K562 (cell line): Measurements from ENCODE around the gene TSEN34. TPM values are rescaled to one million over a fixed set of nuclear protein-coding genes. Genes with fewer than 3 reads are reported as not detected.

ENCODE experiments used
- ATF1 ChIP-seq, 2 experiments: fragments of 450-650 bp in 1 of 2; IDR thresholded peaks; 2 replicates each; pipeline ENCODE4 v1.6.1; 2016; ENCODE audit warnings: missing compliant biosample characterization in 1 of 2, missing genetic modification characterization in 1 of 2
- DMBX1 ChIP-seq: fragments of 250-450 bp; sonication (Bioruptor Pico); IDR thresholded peaks from 2 replicates; pipeline ENCODE4 v1.8.0; 2022; ENCODE audit warnings: inconsistent platforms, mild to moderate bottlenecking, moderate library complexity, borderline replicate concordance
- ERF ChIP-seq: fragments of 450-650 bp; formaldehyde crosslinking; IDR thresholded peaks from 2 replicates; pipeline ENCODE4 v1.4.0; 2020; ENCODE audit warnings: mild to moderate bottlenecking, mixed read lengths
- HEY1 ChIP-seq: fragments of 250-450 bp; sonication (Bioruptor Pico); IDR thresholded peaks from 2 replicates; pipeline ENCODE4 v1.5.0; 2020; ENCODE audit warnings: mild to moderate bottlenecking, moderate library complexity, borderline replicate concordance
- HSF4 ChIP-seq: fragments of 250-450 bp; sonication (Bioruptor Pico); IDR thresholded peaks from 2 replicates; pipeline ENCODE4 v2.1.2; 2022; ENCODE audit warnings: mild to moderate bottlenecking, moderate library complexity, borderline replicate concordance
- KDM2B ChIP-seq: fragments of 250-450 bp; sonication (Bioruptor Pico); IDR thresholded peaks from 2 replicates; pipeline ENCODE4 v1.8.0; 2021; ENCODE audit warnings: mild to moderate bottlenecking, moderate library complexity
- MAZ ChIP-seq, 2 experiments: fragments of 450-650 bp in 1 of 2; sonication (generic) in 1 of 2; formaldehyde crosslinking; IDR thresholded peaks in 1 of 2; conservative IDR thresholded peaks in 1 of 2; 2 replicates each; pipeline versions ENCODE4 v1.4.0 to v1.5.0; 2020; ENCODE audit warnings: mild to moderate bottlenecking in 1 of 2, missing genetic modification reagents in 1 of 2
- MECOM ChIP-seq: fragments of 250-450 bp; sonication (Bioruptor Pico); IDR thresholded peaks from 2 replicates; pipeline ENCODE4 v1.8.0; 2022; ENCODE audit warnings: inconsistent platforms
- NR3C1 ChIP-seq: sonication (generic); formaldehyde crosslinking; IDR thresholded peaks from 2 replicates; pipeline ENCODE4 v1.8.1; 2022; ENCODE audit warnings: missing genetic modification reagents
- PTRF ChIP-seq: fragments of 450-650 bp; IDR thresholded peaks from 2 replicates; pipeline ENCODE4 v1.6.1; 2016; ENCODE audit warnings: mild to moderate bottlenecking, missing genetic modification characterization, missing compliant biosample characterization
- RAD21 ChIP-seq, 2 experiments: fragments of 250-450 bp in 1 of 2; fragments of 450-650 bp in 1 of 2; sonication (Bioruptor Pico) in 1 of 2; formaldehyde crosslinking in 1 of 2; IDR thresholded peaks in 1 of 2; conservative IDR thresholded peaks in 1 of 2; 2 replicates each; pipeline versions ENCODE4 v1.4.0 to v1.8.0; 2020 to 2022; ENCODE audit warnings: mild to moderate bottlenecking in 2 of 2, moderate library complexity in 1 of 2
- SRSF7 ChIP-seq: fragments of 200-400 bp; formaldehyde crosslinking; optimal IDR thresholded peaks from 2 replicates; pipeline ENCODE3; 2017; ENCODE audit warnings: mild to moderate bottlenecking, low read depth, low read length
- TEAD2 ChIP-seq: fragments of 450-650 bp; IDR thresholded peaks from 2 replicates; pipeline ENCODE4 v1.6.1; 2016; ENCODE audit warnings: missing genetic modification characterization, control low read depth, missing compliant biosample characterization
- YBX1 ChIP-seq: fragments of 450-650 bp; IDR thresholded peaks from 2 replicates; pipeline ENCODE4 v1.7.1; 2016; ENCODE audit warnings: mild to moderate bottlenecking
- ZNF232 ChIP-seq: sonication (generic); formaldehyde crosslinking; IDR thresholded peaks from 2 replicates; pipeline ENCODE4 v1.8.0; 2022; ENCODE audit warnings: mild to moderate bottlenecking, missing genetic modification reagents
- ZNF384 ChIP-seq: IDR thresholded peaks from 2 replicates; pipeline ENCODE4 v1.6.1; 2012; ENCODE audit warnings: low read depth, low read length, improper control_type of control experiment
- polyA plus RNA-seq, 8 experiments: library from polyadenylated mRNA; depleted of rRNA in 4 of 8; stranded (reverse) in 5 of 8; unstranded in 3 of 8; fragments of >200 nt; fragmentation: Nextera tagmentation in 2 of 8; fragmentation: Illumina TruSeq in 1 of 8; extraction: Ambion mirVana in 2 of 8; extraction: Trizol in 1 of 8; gene quantifications; 2 replicates each; pipeline versions ENCODE4 v1.2.1 to v1.2.3, GENCODE V29; 2011 to 2014; ENCODE audit warnings: inconsistent platforms in 1 of 8, missing spikeins in 1 of 8
- total RNA-seq, 7 experiments: library from RNA; depleted of rRNA in 6 of 7; stranded (reverse); fragments of >200 nt in 6 of 7; fragmentation: Illumina TruSeq in 2 of 7; extraction: Trizol in 2 of 7; gene quantifications; 2 replicates each; pipeline versions ENCODE4 v1.2.1 to v1.2.3, GENCODE V29; 2011 to 2021; ENCODE audit warnings: low replicate concordance in 1 of 7
- TF ChIP-seq, protein P1 (sequence below): sonication (generic); formaldehyde crosslinking; IDR thresholded peaks from 2 replicates; pipeline ENCODE4 v1.8.0; 2023; ENCODE audit warnings: missing genetic modification reagents, mild to moderate bottlenecking, borderline replicate concordance
- TF ChIP-seq, protein P2 (sequence below): fragments of 450-650 bp; formaldehyde crosslinking; IDR thresholded peaks from 2 replicates; pipeline ENCODE4 v1.4.0; 2020; ENCODE audit warnings: mild to moderate bottlenecking, moderate library complexity
- TF ChIP-seq, protein P3 (sequence below): fragments of 200-800 bp; sonication (Bioruptor generic); IDR thresholded peaks from 2 replicates; pipeline ENCODE4 v1.6.1; 2017; ENCODE audit warnings: missing genetic modification characterization, missing compliant biosample characterization

The TSEN34 gene
- total and polyA plus RNA-seq, 9 of the 15 experiments (the other 6 are each of a cell fraction or from before 2014, with no cell fraction given), result 3.1 to 57.6 (median 29.5) TPM

DNA sequence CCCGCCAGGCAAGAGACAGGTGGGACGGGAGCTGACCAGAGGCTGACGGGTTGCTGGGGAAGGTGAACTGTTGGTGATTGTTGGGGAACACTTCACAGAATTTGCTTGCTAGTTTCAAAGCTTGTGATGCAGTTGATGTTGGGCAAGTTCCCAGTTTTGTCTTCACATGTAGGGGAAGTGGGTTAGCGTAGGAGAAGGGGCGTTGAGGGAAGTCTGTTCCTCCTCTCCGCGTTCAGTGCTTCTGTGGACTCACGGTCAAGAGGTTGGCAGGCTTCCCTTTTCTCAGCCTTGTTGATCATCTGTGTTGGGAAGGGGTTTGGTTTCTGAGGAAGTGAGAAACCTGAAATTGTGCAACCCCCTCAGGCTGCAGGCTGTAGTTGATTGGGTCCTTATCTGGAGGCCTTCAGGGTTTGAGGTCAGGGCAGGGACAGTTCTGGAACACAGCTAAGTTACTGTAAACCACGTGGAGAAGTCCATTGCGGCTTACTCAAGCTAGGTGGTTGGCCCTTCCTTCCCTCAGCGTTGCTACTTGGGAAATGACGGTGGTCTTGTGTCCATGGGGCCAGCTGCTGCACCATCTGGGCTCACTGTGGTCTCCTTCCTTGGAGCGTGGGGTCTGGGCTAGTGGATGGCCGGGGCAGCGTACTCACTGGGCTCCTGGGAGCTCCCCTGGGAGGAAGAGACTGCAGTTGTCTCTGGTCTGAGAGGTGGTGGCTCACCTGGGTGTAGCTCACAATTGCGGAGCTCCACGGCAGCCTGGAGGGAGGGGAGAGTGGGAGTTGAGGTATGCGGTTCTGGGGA is 17.1 kb downstream of the TSEN34 start (continued):
- TF ChIP-seq HEY1 (CRISPR knock-in tag) (peak; percentile 25; the same call in 1 of the 2 replicates), MAZ (CRISPR knock-in tag; conservative IDR thresholded peaks at IDR 0.05 in 1 of 2, IDR thresholded peaks at IDR 0.05 in 1 of 2) (peak; percentile 50 to 65; a peak in 1 of 4 replicates), ATF1 (CRISPR knock-in tag; IDR thresholded peaks at IDR 0.05) (no peak), ATF1 (tag; IDR thresholded peaks at IDR 0.05) (peak; percentile 69), KDM2B (CRISPR knock-in tag) (no peak), RAD21 (CRISPR knock-in tag; conservative IDR thresholded peaks at IDR 0.05 in 1 of 2, IDR thresholded peaks at IDR 0.05 in 1 of 2) (0 out of 4 replicates have a peak, but pooled peaks have one; percentile 1 to 5), TEAD2 (tag) (peak; percentile 57), ERF (CRISPR knock-in tag) (peak; percentile 88), ZNF232 (CRISPR knock-in tag) (no peak), HSF4 (CRISPR knock-in tag) (no peak), ZNF384 (no peak), YBX1 (no peak), PTRF (tag) (no peak), MECOM (CRISPR knock-in tag) (no peak), SRSF7 (no peak), DMBX1 (CRISPR knock-in tag) (0 out of 2 replicates have a peak, but pooled peaks have one; percentile 42), NR3C1 (no peak)
- TF ChIP-seq, protein P1, sequence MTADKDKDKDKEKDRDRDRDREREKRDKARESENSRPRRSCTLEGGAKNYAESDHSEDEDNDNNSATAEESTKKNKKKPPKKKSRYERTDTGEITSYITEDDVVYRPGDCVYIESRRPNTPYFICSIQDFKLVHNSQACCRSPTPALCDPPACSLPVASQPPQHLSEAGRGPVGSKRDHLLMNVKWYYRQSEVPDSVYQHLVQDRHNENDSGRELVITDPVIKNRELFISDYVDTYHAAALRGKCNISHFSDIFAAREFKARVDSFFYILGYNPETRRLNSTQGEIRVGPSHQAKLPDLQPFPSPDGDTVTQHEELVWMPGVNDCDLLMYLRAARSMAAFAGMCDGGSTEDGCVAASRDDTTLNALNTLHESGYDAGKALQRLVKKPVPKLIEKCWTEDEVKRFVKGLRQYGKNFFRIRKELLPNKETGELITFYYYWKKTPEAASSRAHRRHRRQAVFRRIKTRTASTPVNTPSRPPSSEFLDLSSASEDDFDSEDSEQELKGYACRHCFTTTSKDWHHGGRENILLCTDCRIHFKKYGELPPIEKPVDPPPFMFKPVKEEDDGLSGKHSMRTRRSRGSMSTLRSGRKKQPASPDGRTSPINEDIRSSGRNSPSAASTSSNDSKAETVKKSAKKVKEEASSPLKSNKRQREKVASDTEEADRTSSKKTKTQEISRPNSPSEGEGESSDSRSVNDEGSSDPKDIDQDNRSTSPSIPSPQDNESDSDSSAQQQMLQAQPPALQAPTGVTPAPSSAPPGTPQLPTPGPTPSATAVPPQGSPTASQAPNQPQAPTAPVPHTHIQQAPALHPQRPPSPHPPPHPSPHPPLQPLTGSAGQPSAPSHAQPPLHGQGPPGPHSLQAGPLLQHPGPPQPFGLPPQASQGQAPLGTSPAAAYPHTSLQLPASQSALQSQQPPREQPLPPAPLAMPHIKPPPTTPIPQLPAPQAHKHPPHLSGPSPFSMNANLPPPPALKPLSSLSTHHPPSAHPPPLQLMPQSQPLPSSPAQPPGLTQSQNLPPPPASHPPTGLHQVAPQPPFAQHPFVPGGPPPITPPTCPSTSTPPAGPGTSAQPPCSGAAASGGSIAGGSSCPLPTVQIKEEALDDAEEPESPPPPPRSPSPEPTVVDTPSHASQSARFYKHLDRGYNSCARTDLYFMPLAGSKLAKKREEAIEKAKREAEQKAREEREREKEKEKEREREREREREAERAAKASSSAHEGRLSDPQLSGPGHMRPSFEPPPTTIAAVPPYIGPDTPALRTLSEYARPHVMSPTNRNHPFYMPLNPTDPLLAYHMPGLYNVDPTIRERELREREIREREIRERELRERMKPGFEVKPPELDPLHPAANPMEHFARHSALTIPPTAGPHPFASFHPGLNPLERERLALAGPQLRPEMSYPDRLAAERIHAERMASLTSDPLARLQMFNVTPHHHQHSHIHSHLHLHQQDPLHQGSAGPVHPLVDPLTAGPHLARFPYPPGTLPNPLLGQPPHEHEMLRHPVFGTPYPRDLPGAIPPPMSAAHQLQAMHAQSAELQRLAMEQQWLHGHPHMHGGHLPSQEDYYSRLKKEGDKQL (CRISPR knock-in tag), result no peak
- TF ChIP-seq, protein P2, sequence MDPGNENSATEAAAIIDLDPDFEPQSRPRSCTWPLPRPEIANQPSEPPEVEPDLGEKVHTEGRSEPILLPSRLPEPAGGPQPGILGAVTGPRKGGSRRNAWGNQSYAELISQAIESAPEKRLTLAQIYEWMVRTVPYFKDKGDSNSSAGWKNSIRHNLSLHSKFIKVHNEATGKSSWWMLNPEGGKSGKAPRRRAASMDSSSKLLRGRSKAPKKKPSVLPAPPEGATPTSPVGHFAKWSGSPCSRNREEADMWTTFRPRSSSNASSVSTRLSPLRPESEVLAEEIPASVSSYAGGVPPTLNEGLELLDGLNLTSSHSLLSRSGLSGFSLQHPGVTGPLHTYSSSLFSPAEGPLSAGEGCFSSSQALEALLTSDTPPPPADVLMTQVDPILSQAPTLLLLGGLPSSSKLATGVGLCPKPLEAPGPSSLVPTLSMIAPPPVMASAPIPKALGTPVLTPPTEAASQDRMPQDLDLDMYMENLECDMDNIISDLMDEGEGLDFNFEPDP (CRISPR knock-in tag), result peak; percentile 48; the same call in 1 of the 2 replicates
- TF ChIP-seq, protein P3, sequence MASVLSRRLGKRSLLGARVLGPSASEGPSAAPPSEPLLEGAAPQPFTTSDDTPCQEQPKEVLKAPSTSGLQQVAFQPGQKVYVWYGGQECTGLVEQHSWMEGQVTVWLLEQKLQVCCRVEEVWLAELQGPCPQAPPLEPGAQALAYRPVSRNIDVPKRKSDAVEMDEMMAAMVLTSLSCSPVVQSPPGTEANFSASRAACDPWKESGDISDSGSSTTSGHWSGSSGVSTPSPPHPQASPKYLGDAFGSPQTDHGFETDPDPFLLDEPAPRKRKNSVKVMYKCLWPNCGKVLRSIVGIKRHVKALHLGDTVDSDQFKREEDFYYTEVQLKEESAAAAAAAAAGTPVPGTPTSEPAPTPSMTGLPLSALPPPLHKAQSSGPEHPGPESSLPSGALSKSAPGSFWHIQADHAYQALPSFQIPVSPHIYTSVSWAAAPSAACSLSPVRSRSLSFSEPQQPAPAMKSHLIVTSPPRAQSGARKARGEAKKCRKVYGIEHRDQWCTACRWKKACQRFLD, result peak; percentile 88; the same call in 1 of the 2 replicates
